Memory B cell (primary cell): Measurements from ENCODE around the gene GTF3C4.
A peak's percentile ranks its signal among the peaks of the same experiment; 100 is the strongest.

Experiments used
- ATAC-seq: fragments of 150-1000 bp; cut with Tn5 transposase; 2 replicates; pipeline ENCODE4 v1.10.0; 2021; ENCODE audit warnings: low read depth, mild to moderate bottlenecking, moderate library complexity
- DNase-seq, 2 donors: peaks; one replicate each; pipeline ENCODE4 v3.0.0; 2022; ENCODE audit warnings: low spot score in 2 of 2
- H3K27ac Mint-ChIP-seq: one replicate; pipeline ENCODE4 v1.8.0; 2022; ENCODE audit warnings: mild to moderate bottlenecking, moderate library complexity, mixed read lengths
- H3K27me3 Mint-ChIP-seq: one replicate; pipeline ENCODE4 v1.8.0; 2022; ENCODE audit warnings: mixed read lengths
- H3K36me3 Mint-ChIP-seq: one replicate; pipeline ENCODE4 v1.8.0; 2022; ENCODE audit warnings: mild to moderate bottlenecking, mixed read lengths
- H3K4me1 Mint-ChIP-seq: one replicate; pipeline ENCODE4 v1.8.0; 2022; ENCODE audit warnings: mixed read lengths
- H3K4me3 Mint-ChIP-seq: one replicate; pipeline ENCODE4 v1.8.0; 2022; ENCODE audit warnings: mild to moderate bottlenecking, moderate library complexity, mixed read lengths
- H3K9me3 Mint-ChIP-seq: one replicate; pipeline ENCODE4 v1.8.0; 2022; ENCODE audit warnings: mixed read lengths

The GTF3C4 gene

DNA sequence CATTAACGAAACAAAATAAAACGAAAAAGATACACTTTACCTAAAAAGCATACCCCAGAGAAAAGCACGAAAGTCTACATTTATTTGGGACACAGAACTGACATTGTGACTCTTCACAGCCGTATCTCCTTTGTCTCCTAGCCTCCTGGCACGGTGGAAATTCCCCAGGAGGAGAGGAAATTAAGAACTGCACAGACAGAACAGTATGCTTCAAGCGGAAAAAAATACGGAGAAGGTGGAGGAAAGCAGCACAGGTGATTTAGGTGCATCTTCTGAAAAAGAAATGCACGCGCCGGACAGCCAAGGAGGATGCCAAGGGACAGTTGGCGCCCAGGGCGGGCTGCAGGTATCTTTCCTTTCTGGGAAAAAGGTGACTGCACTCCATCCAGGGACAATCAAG, 32.5 kb upstream of the GTF3C4 start:
- H3K36me3 Mint-ChIP-seq = peaks cover 36% of the 10 kb centered on the region
- no peaks in the 10 kb centered on the region for H3K9me3 Mint-ChIP-seq
- H3K27me3 Mint-ChIP-seq = no peaks in the 10 kb centered on the region
- ATAC-seq (no peak), DNase-seq (no peak)
- H3K4me1 Mint-ChIP-seq = no peaks in the 10 kb centered on the region
- no peak overlapping the region for H3K27ac Mint-ChIP-seq
- no peak overlapping the region for H3K4me3 Mint-ChIP-seq

- Mint-ChIP-seq H3K9me3 (no peaks in the 10 kb centered on the region), H3K36me3 (peaks cover 34% of the 10 kb centered on the region), H3K4me1 (no peaks in the 10 kb centered on the region), H3K4me3 (no peak overlapping the region), H3K27ac (no peak overlapping the region), H3K27me3 (no peaks in the 10 kb centered on the region)
- DNase-seq (no peak), ATAC-seq (no peak)
Measured at GRCh38 chr9:132638240-132638639, 32.0 kb upstream of the GTF3C4 start.

- no peaks in the 10 kb centered on the region for H3K9me3 Mint-ChIP-seq
- H3K36me3 Mint-ChIP-seq = peaks cover 31% of the 10 kb centered on the region
- ATAC-seq (no peak), DNase-seq (no peak)
- no peaks in the 10 kb centered on the region for H3K4me1 Mint-ChIP-seq
- no peak overlapping the region for H3K27ac Mint-ChIP-seq
- H3K4me3 Mint-ChIP-seq = no peak overlapping the region
- H3K27me3 Mint-ChIP-seq = no peaks in the 10 kb centered on the region
Measured at GRCh38 chr9:132639322-132639721, 30.9 kb upstream of the GTF3C4 start.

GRCh38 chr9:132641216-132641615, 29.0 kb upstream of the GTF3C4 start:
- Mint-ChIP-seq H3K9me3 (no peaks in the 10 kb centered on the region), H3K27me3 (no peaks in the 10 kb centered on the region), H3K4me1 (no peaks in the 10 kb centered on the region), H3K27ac (no peak overlapping the region), H3K36me3 (peaks cover 40% of the 10 kb centered on the region), H3K4me3 (no peak overlapping the region)
- DNase-seq (no peak), ATAC-seq (no peak)

DNA sequence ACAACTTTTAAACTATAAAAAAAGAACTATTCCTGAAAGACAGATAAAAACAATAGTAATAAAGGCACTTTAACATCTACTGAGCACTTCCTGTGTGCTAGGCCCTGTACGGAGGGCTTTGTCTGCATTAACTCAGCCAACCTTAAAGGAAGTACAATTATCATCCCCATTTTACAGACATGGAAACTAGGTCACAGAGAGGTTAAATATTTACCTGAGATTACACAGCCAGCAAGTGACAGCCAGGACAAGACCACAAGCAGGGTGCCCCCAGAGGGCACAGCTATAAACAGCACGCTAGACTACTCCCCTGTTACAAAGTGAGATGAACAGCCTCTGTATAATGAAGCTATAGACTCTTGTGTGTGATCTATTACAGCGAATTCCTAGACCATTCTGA, 26.0 kb upstream of the GTF3C4 start:
- Mint-ChIP-seq H3K9me3 (no peaks in the 10 kb centered on the region), H3K27me3 (no peaks in the 10 kb centered on the region), H3K4me1 (no peaks in the 10 kb centered on the region), H3K36me3 (peaks cover 29% of the 10 kb centered on the region), H3K4me3 (no peak overlapping the region), H3K27ac (no peak overlapping the region)
- ATAC-seq = peak; percentile 56
- DNase-seq = no peak

GRCh38 chr9:132645306-132645705, 25.0 kb upstream of the GTF3C4 start:
- DNase-seq (no peak), ATAC-seq (no peak)
- H3K27ac Mint-ChIP-seq = no peak overlapping the region
- peaks cover 25% of the 10 kb centered on the region for H3K36me3 Mint-ChIP-seq
- no peaks in the 10 kb centered on the region for H3K4me1 Mint-ChIP-seq
- no peaks in the 10 kb centered on the region for H3K9me3 Mint-ChIP-seq
- no peak overlapping the region for H3K4me3 Mint-ChIP-seq
- H3K27me3 Mint-ChIP-seq = no peaks in the 10 kb centered on the region

DNA sequence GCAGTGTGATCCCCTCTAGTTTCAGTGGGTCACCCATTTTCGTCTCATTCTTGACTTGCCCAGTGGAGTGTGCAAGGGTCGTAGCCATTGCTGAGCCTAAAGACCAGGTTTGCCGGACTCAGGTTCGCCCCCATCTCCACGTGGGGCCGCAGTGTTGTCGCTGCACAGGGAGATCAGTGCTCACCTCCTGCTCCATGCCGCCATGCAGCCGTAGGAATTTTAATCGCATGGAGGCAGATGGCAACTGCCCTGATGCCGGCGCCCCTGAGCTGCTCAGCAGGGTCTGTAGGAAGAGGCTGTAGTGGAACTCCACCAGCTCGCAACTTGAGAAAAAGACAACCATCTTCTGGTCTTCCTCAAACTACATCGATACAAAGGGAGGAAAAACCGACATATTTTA, 24.6 kb upstream of the GTF3C4 start:
- DNase-seq = no peak
- H3K4me1 Mint-ChIP-seq = no peaks in the 10 kb centered on the region
- no peaks in the 10 kb centered on the region for H3K27me3 Mint-ChIP-seq
- peaks cover 25% of the 10 kb centered on the region for H3K36me3 Mint-ChIP-seq
- no peak overlapping the region for H3K4me3 Mint-ChIP-seq
- no peak overlapping the region for H3K27ac Mint-ChIP-seq
- no peak for ATAC-seq
- H3K9me3 Mint-ChIP-seq = no peaks in the 10 kb centered on the region

GRCh38 chr9:132646726-132647125, 23.5 kb upstream of the GTF3C4 start:
- Mint-ChIP-seq H3K27ac (no peak overlapping the region), H3K36me3 (peaks cover 22% of the 10 kb centered on the region), H3K4me3 (no peak overlapping the region), H3K9me3 (no peaks in the 10 kb centered on the region), H3K4me1 (no peaks in the 10 kb centered on the region), H3K27me3 (no peaks in the 10 kb centered on the region)
- DNase-seq (no peak), ATAC-seq (no peak)

- ATAC-seq (no peak), DNase-seq (no peak)
- Mint-ChIP-seq H3K27ac (no peak overlapping the region), H3K27me3 (no peaks in the 10 kb centered on the region), H3K4me3 (no peak overlapping the region), H3K4me1 (no peaks in the 10 kb centered on the region), H3K36me3 (peaks cover 18% of the 10 kb centered on the region), H3K9me3 (no peaks in the 10 kb centered on the region)
Measured at GRCh38 chr9:132647355-132647754, 22.9 kb upstream of the GTF3C4 start.

- Mint-ChIP-seq H3K4me1 (no peaks in the 10 kb centered on the region), H3K36me3 (peaks cover 21% of the 10 kb centered on the region), H3K27me3 (no peaks in the 10 kb centered on the region), H3K9me3 (no peaks in the 10 kb centered on the region), H3K27ac (no peak overlapping the region), H3K4me3 (no peak overlapping the region)
- ATAC-seq (no peak), DNase-seq (no peak)
Measured at GRCh38 chr9:132647806-132648205, 22.5 kb upstream of the GTF3C4 start.

DNA sequence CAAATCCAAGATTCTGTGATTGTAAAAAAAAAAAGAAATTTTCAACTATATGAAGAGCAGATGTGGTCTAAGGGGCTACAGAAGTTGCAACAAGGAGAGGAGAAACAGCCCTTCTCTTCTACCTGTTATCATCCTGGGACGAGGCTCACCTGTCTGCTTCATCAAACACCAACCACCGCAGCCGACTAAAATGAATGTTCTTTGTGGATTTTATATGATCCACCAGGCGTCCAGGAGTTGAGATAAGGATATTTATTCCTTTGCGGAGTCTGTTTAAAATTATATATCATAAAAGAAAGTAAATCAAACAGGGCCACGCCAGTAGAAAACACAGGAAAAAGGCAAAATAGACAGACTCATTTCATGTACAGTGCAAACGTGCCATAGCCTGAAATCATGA, 22.0 kb upstream of the GTF3C4 start:
- DNase-seq = no peak
- Mint-ChIP-seq H3K9me3 (no peaks in the 10 kb centered on the region), H3K36me3 (peaks cover 21% of the 10 kb centered on the region), H3K4me3 (no peak overlapping the region), H3K4me1 (no peaks in the 10 kb centered on the region), H3K27me3 (no peaks in the 10 kb centered on the region), H3K27ac (no peak overlapping the region)
- ATAC-seq = no peak

GRCh38 chr9:132648685-132649084, 21.6 kb upstream of the GTF3C4 start:
- H3K4me1 Mint-ChIP-seq = no peaks in the 10 kb centered on the region
- no peak for ATAC-seq
- H3K27me3 Mint-ChIP-seq = no peaks in the 10 kb centered on the region
- no peaks in the 10 kb centered on the region for H3K9me3 Mint-ChIP-seq
- DNase-seq = no peak
- no peak overlapping the region for H3K27ac Mint-ChIP-seq
- H3K4me3 Mint-ChIP-seq = no peak overlapping the region
- H3K36me3 Mint-ChIP-seq = peaks cover 21% of the 10 kb centered on the region

DNA sequence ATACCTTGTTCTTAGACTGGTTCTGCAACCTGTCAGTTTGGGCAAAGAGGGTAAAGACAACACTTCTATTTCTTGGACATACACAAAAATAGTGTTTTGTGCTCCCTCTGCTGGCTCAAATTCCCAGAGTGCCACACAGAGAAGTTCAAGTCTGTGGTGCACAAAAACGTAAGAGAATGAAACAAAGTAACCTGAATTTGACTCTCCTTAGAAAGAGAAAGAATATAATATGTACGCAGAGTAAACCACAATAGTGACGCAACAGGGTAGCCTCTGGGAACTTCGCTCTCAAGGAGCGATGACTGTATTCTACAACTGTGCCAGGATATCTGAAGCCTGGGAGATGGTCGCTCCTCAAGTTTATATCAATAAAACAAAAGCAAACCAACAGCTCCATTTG, 19.0 kb upstream of the GTF3C4 start:
- Mint-ChIP-seq H3K27ac (no peak overlapping the region), H3K9me3 (no peaks in the 10 kb centered on the region), H3K27me3 (no peaks in the 10 kb centered on the region), H3K4me1 (no peaks in the 10 kb centered on the region), H3K4me3 (no peak overlapping the region), H3K36me3 (peaks cover 16% of the 10 kb centered on the region)
- DNase-seq = no peak
- ATAC-seq = no peak

GRCh38 chr9:132656299-132656698, 14.0 kb upstream of the GTF3C4 start:
- Mint-ChIP-seq H3K9me3 (no peaks in the 10 kb centered on the region), H3K36me3 (peaks cover 21% of the 10 kb centered on the region), H3K27ac (no peak overlapping the region), H3K4me1 (no peaks in the 10 kb centered on the region), H3K27me3 (no peaks in the 10 kb centered on the region), H3K4me3 (no peak overlapping the region)
- ATAC-seq (no peak), DNase-seq (no peak)

DNA sequence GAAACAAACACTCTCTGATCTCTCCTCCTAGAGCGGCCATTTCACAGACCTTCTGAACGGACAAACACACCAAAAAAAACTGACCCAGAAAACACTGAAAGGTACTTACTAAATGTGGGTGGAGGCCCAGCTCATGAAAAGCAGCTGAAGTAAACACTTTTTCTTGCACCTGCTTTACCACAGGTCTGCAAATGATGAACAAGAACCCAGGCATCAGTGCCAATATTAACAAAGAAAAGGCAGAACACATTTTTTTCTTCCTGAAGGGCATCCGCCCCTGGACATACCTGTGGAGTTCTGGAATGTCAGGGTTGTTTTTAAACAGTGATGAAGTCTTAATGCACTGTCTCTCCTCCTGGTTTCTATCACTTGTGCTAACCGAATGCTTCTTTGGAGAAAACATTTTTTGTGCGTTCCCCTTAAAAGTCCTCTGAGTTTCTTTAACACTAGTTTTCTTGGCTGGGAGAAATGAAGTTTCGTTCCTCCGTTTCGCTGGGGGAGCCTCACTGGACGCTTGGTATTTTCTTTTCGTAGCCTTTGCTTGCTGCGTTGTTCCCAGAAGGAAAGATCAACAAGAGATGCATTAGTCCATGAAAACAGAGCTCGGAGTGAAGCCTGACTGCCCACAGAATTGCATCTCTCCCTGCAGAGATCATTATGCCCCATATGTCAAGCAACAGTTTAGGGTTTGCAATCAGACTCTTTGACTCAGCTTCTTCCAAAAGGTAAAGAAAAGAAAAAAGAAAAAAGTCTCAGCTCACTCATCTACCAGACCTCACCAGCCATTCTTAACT, 7.9 kb upstream of the GTF3C4 start:
- no peaks in the 10 kb centered on the region for H3K9me3 Mint-ChIP-seq
- peaks cover 6% of the 10 kb centered on the region for H3K4me1 Mint-ChIP-seq
- peaks cover 6% of the 10 kb centered on the region for H3K36me3 Mint-ChIP-seq
- ATAC-seq (no peak), DNase-seq (no peak)
- H3K27me3 Mint-ChIP-seq = no peaks in the 10 kb centered on the region
- H3K27ac Mint-ChIP-seq = no peak overlapping the region
- H3K4me3 Mint-ChIP-seq = no peak overlapping the region
